PC-3 (cell line): ENCODE results near the gene RGS14.

Source experiments
- EZH2 ChIP-seq: fragments of 300-600 bp; sonication (generic); IDR thresholded peaks from one replicate; pipeline ENCODE4 v1.6.1; 2017; ENCODE audit warnings: antibody characterized with exemption, mild to moderate bottlenecking, low read length; ENCODE audit not compliant: unreplicated experiment
- EZH2phosphoT487 ChIP-seq: fragments of 300-600 bp; sonication (generic); IDR thresholded peaks from 2 replicates; pipeline ENCODE4 v1.6.1; 2018; ENCODE audit warnings: mild to moderate bottlenecking, antibody characterized with exemption, low read length, borderline replicate concordance
- TF ChIP-seq, protein P1 (sequence below): fragments of 300-600 bp; sonication (generic); conservative IDR thresholded peaks from 2 replicates; pipeline ENCODE4 v1.5.1; 2017; ENCODE audit warnings: antibody characterized with exemption, low read depth, mild to moderate bottlenecking, low read length

GRCh38 chr5:177319913-177320588 lies 37.7 kb upstream of the RGS14 start:
- TF ChIP-seq, protein P1, sequence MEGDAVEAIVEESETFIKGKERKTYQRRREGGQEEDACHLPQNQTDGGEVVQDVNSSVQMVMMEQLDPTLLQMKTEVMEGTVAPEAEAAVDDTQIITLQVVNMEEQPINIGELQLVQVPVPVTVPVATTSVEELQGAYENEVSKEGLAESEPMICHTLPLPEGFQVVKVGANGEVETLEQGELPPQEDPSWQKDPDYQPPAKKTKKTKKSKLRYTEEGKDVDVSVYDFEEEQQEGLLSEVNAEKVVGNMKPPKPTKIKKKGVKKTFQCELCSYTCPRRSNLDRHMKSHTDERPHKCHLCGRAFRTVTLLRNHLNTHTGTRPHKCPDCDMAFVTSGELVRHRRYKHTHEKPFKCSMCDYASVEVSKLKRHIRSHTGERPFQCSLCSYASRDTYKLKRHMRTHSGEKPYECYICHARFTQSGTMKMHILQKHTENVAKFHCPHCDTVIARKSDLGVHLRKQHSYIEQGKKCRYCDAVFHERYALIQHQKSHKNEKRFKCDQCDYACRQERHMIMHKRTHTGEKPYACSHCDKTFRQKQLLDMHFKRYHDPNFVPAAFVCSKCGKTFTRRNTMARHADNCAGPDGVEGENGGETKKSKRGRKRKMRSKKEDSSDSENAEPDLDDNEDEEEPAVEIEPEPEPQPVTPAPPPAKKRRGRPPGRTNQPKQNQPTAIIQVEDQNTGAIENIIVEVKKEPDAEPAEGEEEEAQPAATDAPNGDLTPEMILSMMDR = no peak
- TF ChIP-seq EZH2phosphoT487 (no peak), EZH2 (no peak)
